ENCODE results near the gene CCT2. TPM values are rescaled to one million over a fixed set of nuclear protein-coding genes. Genes with fewer than 3 reads are reported as not detected.

CCT2 gene
- total RNA-seq, 4 donors from 2014 or later: 124 to 153 (median 138) TPM

GRCh38 chr12:69555461-69555860 is 29.8 kb upstream of the CCT2 start:
- no peak for ATAC-seq
- Histone ChIP-seq H3K27me3 (no peaks in the 10 kb centered on the region), H3K36me3 (no peaks in the 10 kb centered on the region), H3K27ac (no peak overlapping the region), H3K4me1 (peaks cover 0 to 22% of the 10 kb centered on the region in 2 donors), H3K4me3 (no peak overlapping the region), H3K9me3 (no peaks in the 10 kb centered on the region)
- TF ChIP-seq POLR2A (IDR thresholded peaks at IDR 0.05) (no peak), CTCF (IDR thresholded peaks at IDR 0.05 in 4 of 5, conservative IDR thresholded peaks at IDR 0.05 in 1 of 5) (no peak)
- intact Hi-C loops (cut with DNase I; ENCODE audit: low total_unique reads): no loop called here
- in situ Hi-C loops (cut with MboI; ENCODE audit: low sequenced_read_pairs in 4 of 4): no loop called here
- no peak for DNase-seq

GRCh38 chr12:69556383-69556782 is 28.9 kb upstream of the CCT2 start:
- Histone ChIP-seq H3K36me3 (no peaks in the 10 kb centered on the region), H3K27me3 (no peaks in the 10 kb centered on the region), H3K9me3 (no peaks in the 10 kb centered on the region), H3K4me1 (peaks cover 0 to 22% of the 10 kb centered on the region in 2 donors), H3K27ac (no peak overlapping the region), H3K4me3 (no peak overlapping the region)
- DNase-seq (no peak), ATAC-seq (no peak)
- no peak for TF ChIP-seq CTCF (IDR thresholded peaks at IDR 0.05 in 4 of 5, conservative IDR thresholded peaks at IDR 0.05 in 1 of 5)
- TF ChIP-seq POLR2A (IDR thresholded peaks at IDR 0.05): no peak
- intact Hi-C loops (cut with DNase I; ENCODE audit: low total_unique reads) (no loop called here), in situ Hi-C loops (cut with MboI; ENCODE audit: low sequenced_read_pairs in 4 of 4) (no loop called here)

DNA sequence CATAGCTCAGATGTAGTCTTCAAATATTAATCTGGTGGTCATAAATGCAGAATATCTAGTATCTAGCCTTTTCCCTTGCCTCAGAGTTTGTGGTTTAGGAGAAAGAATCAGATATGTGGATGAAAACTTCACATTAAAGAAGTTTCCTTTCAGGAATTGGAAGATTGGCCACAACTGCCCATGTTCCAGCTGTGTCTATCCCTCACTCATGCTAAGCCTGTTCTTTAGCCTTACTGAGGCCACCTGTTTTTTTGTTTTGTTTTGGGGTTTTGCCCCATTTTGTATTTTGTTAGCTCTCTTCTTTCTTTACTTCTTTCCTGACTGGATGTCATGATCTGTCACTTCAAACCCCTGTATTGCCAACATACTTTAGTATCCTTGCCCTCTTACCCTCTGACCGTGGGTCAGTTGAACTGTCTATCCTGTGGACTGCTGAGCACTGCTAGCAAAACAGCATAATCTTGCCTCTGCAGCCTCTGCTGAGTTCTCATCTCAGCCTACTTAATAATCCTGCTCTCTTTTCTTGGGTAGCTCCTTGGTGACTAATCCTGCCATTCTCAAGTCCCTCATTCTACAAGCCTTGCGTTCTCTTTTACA is 22.0 kb upstream of the CCT2 start:
- no peak overlapping the region for H3K4me3 ChIP-seq
- DNase-seq (no peak), ATAC-seq (no peak)
- H3K9me3 ChIP-seq: no peaks in the 10 kb centered on the region
- intact Hi-C loops (cut with DNase I; ENCODE audit: low total_unique reads): no loop called here
- H3K36me3 ChIP-seq: peaks cover 0 to 11% of the 10 kb centered on the region in 2 donors
- in situ Hi-C loops (cut with MboI; ENCODE audit: low sequenced_read_pairs in 4 of 4): no loop called here
- H3K27me3 ChIP-seq: no peaks in the 10 kb centered on the region
- H3K4me1 ChIP-seq: peaks cover 0 to 2% of the 10 kb centered on the region in 2 donors
- H3K27ac ChIP-seq: no peak overlapping the region
- no peak for TF ChIP-seq CTCF (IDR thresholded peaks at IDR 0.05 in 4 of 5, conservative IDR thresholded peaks at IDR 0.05 in 1 of 5)
- no peak for TF ChIP-seq POLR2A (IDR thresholded peaks at IDR 0.05)

- no peaks in the 10 kb centered on the region for H3K4me1 ChIP-seq
- no peak for TF ChIP-seq POLR2A (IDR thresholded peaks at IDR 0.05)
- H3K4me3 ChIP-seq: no peak overlapping the region
- no peaks in the 10 kb centered on the region for H3K27me3 ChIP-seq
- intact Hi-C loops (cut with DNase I; ENCODE audit: low total_unique reads) (no loop called here), in situ Hi-C loops (cut with MboI; ENCODE audit: low sequenced_read_pairs in 4 of 4) (no loop called here)
- DNase-seq: no peak
- H3K27ac ChIP-seq: no peak overlapping the region
- no peaks in the 10 kb centered on the region for H3K9me3 ChIP-seq
- H3K36me3 ChIP-seq: peaks cover 0 to 14% of the 10 kb centered on the region in 2 donors
- ATAC-seq: no peak
Observed at GRCh38 chr12:69566603-69567002, 18.7 kb upstream of the CCT2 start.

DNA sequence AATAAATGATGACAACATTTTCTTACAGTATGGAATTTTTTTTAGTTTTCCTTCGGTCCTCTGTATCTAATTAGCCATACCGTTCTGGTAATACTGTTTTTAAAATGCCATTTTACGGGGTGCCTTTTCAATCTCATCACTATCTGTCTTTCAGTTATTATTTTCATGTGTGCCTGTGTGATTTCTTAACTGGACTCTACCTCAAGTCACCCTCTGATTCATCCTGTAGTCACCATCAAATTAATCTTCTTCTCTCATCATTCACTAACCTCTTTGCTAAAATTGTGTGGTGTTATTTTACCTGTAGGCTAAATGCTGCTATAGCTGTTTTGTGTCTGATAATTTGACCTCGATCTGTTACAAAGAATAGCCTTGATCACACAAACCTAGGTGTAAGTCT is 16.0 kb upstream of the CCT2 start:
- no peak for TF ChIP-seq CTCF (IDR thresholded peaks at IDR 0.05 in 4 of 5, conservative IDR thresholded peaks at IDR 0.05 in 1 of 5)
- TF ChIP-seq POLR2A (IDR thresholded peaks at IDR 0.05): no peak
- H3K27me3 ChIP-seq: no peaks in the 10 kb centered on the region
- no peak overlapping the region for H3K4me3 ChIP-seq
- intact Hi-C loops (cut with DNase I; ENCODE audit: low total_unique reads) (no loop called here), in situ Hi-C loops (cut with MboI; ENCODE audit: low sequenced_read_pairs in 4 of 4) (no loop called here)
- peaks cover 5 to 32% of the 10 kb centered on the region in 2 donors for H3K36me3 ChIP-seq
- ATAC-seq: no peak
- no peak overlapping the region for H3K27ac ChIP-seq
- DNase-seq: no peak
- no peaks in the 10 kb centered on the region for H3K4me1 ChIP-seq
- H3K9me3 ChIP-seq: no peaks in the 10 kb centered on the region
